ENCODE measurements around the gene AXIN2.

Gene AXIN2

GRCh38 chr17:65536573-65537342 is 24.7 kb downstream of the AXIN2 start:
- no peak overlapping the region for H3K4me3 ChIP-seq (ENCODE audit: low read depth, low read length)
- TF ChIP-seq CTCF (IDR thresholded peaks at IDR 0.05; ENCODE audit: insufficient read depth, low read depth, low read length, missing control alignments), result no peak
- DNase-seq (ENCODE audit: low read depth), result no peak

- no peak for DNase-seq (ENCODE audit: low read depth)
- TF ChIP-seq CTCF (IDR thresholded peaks at IDR 0.05; ENCODE audit: insufficient read depth, low read depth, low read length, missing control alignments), result no peak
- H3K4me3 ChIP-seq (ENCODE audit: low read depth, low read length), result no peak overlapping the region
Measured at GRCh38 chr17:65535777-65536572, 25.5 kb downstream of the AXIN2 start.

GRCh38 chr17:65533852-65534457 is 27.5 kb downstream of the AXIN2 start:
- DNase-seq (ENCODE audit: low read depth), result no peak
- TF ChIP-seq CTCF (IDR thresholded peaks at IDR 0.05; ENCODE audit: insufficient read depth, low read depth, low read length, missing control alignments), result no peak

GRCh38 chr17:65533056-65533745 is 28.2 kb downstream of the AXIN2 start:
- TF ChIP-seq CTCF (IDR thresholded peaks at IDR 0.05; ENCODE audit: insufficient read depth, low read depth, low read length, missing control alignments), result no peak
- H3K4me3 ChIP-seq (ENCODE audit: low read depth, low read length), result no peak overlapping the region
- DNase-seq (ENCODE audit: low read depth), result no peak

More at GRCh38 chr17:65533852-65534457, 27.5 kb downstream of the AXIN2 start:
- no peak overlapping the region for H3K4me3 ChIP-seq (ENCODE audit: low read depth, low read length)

GRCh38 chr17:65532101-65532890 is 29.2 kb downstream of the AXIN2 start:
- no peak for DNase-seq (ENCODE audit: low read depth)
- no peak for TF ChIP-seq CTCF (IDR thresholded peaks at IDR 0.05; ENCODE audit: insufficient read depth, low read depth, low read length, missing control alignments)

More at GRCh38 chr17:65532101-65532890, 29.2 kb downstream of the AXIN2 start:
- no peak overlapping the region for H3K4me3 ChIP-seq (ENCODE audit: low read depth, low read length)
